ENCODE measurements around the gene GPI.
"Not testable (repeated sequence)": the region's sequence is repeated elsewhere in the genome, so short reads cannot be mapped to it uniquely, and the experiment has no call there.

GPI gene

GRCh38 chr19:34397853-34398252, 32.9 kb downstream of the GPI start:
- no peak overlapping the region for H3K4me3 ChIP-seq (ENCODE audit: low read depth, low read length)
- no peak for DNase-seq (ENCODE audit: low read depth)
- TF ChIP-seq CTCF (IDR thresholded peaks at IDR 0.05; ENCODE audit: low read depth, low read length) (no peak), MYC (IDR thresholded peaks at IDR 0.05; ENCODE audit: low read depth, low read length) (no peak), MAX (IDR thresholded peaks at IDR 0.05; ENCODE audit: low read depth, low read length) (no peak), POLR2A (IDR thresholded peaks at IDR 0.05; ENCODE audit: extremely low read depth, insufficient read length) (no peak)

GRCh38 chr19:34399886-34400285, 34.9 kb downstream of the GPI start:
- no peak for DNase-seq (ENCODE audit: low read depth)
- TF ChIP-seq MAX (IDR thresholded peaks at IDR 0.05; ENCODE audit: low read depth, low read length): no peak
- no peak for TF ChIP-seq CTCF (IDR thresholded peaks at IDR 0.05; ENCODE audit: low read depth, low read length)

GRCh38 chr19:34400844-34401243, 35.8 kb downstream of the GPI start:
- not testable (repeated sequence) for DNase-seq (ENCODE audit: low read depth); H3K4me3 ChIP-seq (ENCODE audit: low read depth, low read length)

More at GRCh38 chr19:34399886-34400285, 34.9 kb downstream of the GPI start:
- H3K4me3 ChIP-seq (ENCODE audit: low read depth, low read length): no peak overlapping the region

GRCh38 chr19:34402074-34402600, 37.1 kb downstream of the GPI start:
- no peak overlapping the region for H3K4me3 ChIP-seq (ENCODE audit: low read depth, low read length)
- no peak for TF ChIP-seq MAX (IDR thresholded peaks at IDR 0.05; ENCODE audit: low read depth, low read length)
- TF ChIP-seq MYC (IDR thresholded peaks at IDR 0.05; ENCODE audit: low read depth, low read length): no peak
- no peak for TF ChIP-seq CTCF (IDR thresholded peaks at IDR 0.05; ENCODE audit: low read depth, low read length)
- TF ChIP-seq POLR2A (IDR thresholded peaks at IDR 0.05; ENCODE audit: extremely low read depth, insufficient read length): no peak
- DNase-seq (ENCODE audit: low read depth): no peak

GRCh38 chr19:34403784-34404108, 38.8 kb downstream of the GPI start:
- TF ChIP-seq CTCF (IDR thresholded peaks at IDR 0.05; ENCODE audit: low read depth, low read length): no peak
- no peak for TF ChIP-seq POLR2A (IDR thresholded peaks at IDR 0.05; ENCODE audit: extremely low read depth, insufficient read length)
- TF ChIP-seq MAX (IDR thresholded peaks at IDR 0.05; ENCODE audit: low read depth, low read length): no peak
- no peak for TF ChIP-seq MYC (IDR thresholded peaks at IDR 0.05; ENCODE audit: low read depth, low read length)
- DNase-seq (ENCODE audit: low read depth): no peak
- peak overlapping the region; percentile 77 for H3K4me3 ChIP-seq (ENCODE audit: low read depth, low read length)

- H3K4me3 ChIP-seq (ENCODE audit: low read depth, low read length): peak within 1 kb of the TSS; percentile 77
- TF ChIP-seq MAX (IDR thresholded peaks at IDR 0.05; ENCODE audit: low read depth, low read length) (peak; percentile 77), MYC (IDR thresholded peaks at IDR 0.05; ENCODE audit: low read depth, low read length) (no peak; the same call in 1 of the 2 replicates), CTCF (IDR thresholded peaks at IDR 0.05; ENCODE audit: low read depth, low read length) (no peak), POLR2A (IDR thresholded peaks at IDR 0.05; ENCODE audit: extremely low read depth, insufficient read length) (peak; percentile 36)
- peak; percentile 85 for DNase-seq (ENCODE audit: low read depth)
These were observed 39.3 kb downstream of the GPI start, which contains the start of gene PDCD2L for GRCh38 chr19:34404109-34404909. TSS of gene PDCD2L (plus strand) at chr19:34404399. CDS start at chr19:34404431, 32 bp downstream.
